ENCODE measurements around the gene CDHR2. TPM values are rescaled to one million over a fixed set of nuclear protein-coding genes. Genes with fewer than 3 reads are reported as not detected.

CDHR2 gene
- total RNA-seq, 1 experiment from 2014 or later: 0.10 TPM

- no TSS peak for BruUV-seq (replicated peaks)
Measured at GRCh38 chr5:176596689-176597416, 47.7 kb downstream of the CDHR2 start.

More at GRCh38 chr5:176596689-176597416, 47.7 kb downstream of the CDHR2 start:
- POLR2A ChIA-PET: no interaction called here
- Histone ChIP-seq H3K9me3 (ENCODE audit: control insufficient read depth in 1 of 2, insufficient read depth in 1 of 2, low read depth in 1 of 2, low read length in 2 of 2) (peaks cover 0 to 5% of the 10 kb centered on the region in 2 experiments; a peak in 1 of 4 replicates), H3K79me2 (ENCODE audit: insufficient read depth, low read length) (peaks cover 7% of the 10 kb centered on the region; the same call in 1 of the 2 replicates), H3K9ac (ENCODE audit: low read length) (no peak overlapping the region), H3K9me2 (ENCODE audit: insufficient read depth) (no peaks in the 10 kb centered on the region), H4K20me1 (ENCODE audit: insufficient read depth) (no peaks in the 10 kb centered on the region), H2AFZ (ENCODE audit: low read depth, low read length, poor library complexity, severe bottlenecking) (no peak overlapping the region), H3K27me3 (ENCODE audit: insufficient read depth, low read length) (no peaks in the 10 kb centered on the region), H3K4me1 (ENCODE audit: control insufficient read depth in 1 of 2, insufficient read depth in 2 of 2, low read length in 2 of 2) (no peaks in the 10 kb centered on the region), H3K27ac (ENCODE audit: low read depth, low read length) (no peak overlapping the region), H3K4me2 (ENCODE audit: low read length) (no peak overlapping the region), H3K4me3 (replicated peaks in 1 of 2; ENCODE audit: low read depth in 1 of 2, low read length in 2 of 2) (no peak overlapping the region), H3K36me3 (ENCODE audit: control insufficient read depth in 1 of 2, insufficient read depth in 2 of 2, low read length in 2 of 2) (peaks cover 5 to 11% of the 10 kb centered on the region in 2 experiments; a peak in 3 of 4 replicates)
- CTCF ChIA-PET: no interaction called here
- ATAC-seq: no peak
- intact Hi-C loops (cut with micrococcal nuclease): no loop called here
- DNase-seq (ENCODE audit: low read depth, low spot score): no peak
- RAD21 ChIA-PET (ENCODE audit: low non-redundant PET in 1 of 2, low total read pairs in 2 of 2, uncharacterized antibody in 2 of 2, unreplicated experiment in 2 of 2): no interaction called here
- no peak for TF ChIP-seq SIN3A (IDR thresholded peaks at IDR 0.05; ENCODE audit: low read depth)
- no peak for TF ChIP-seq EZH2phosphoT487 (IDR thresholded peaks at IDR 0.05; ENCODE audit: borderline replicate concordance)
- TF ChIP-seq RAD21 (IDR thresholded peaks at IDR 0.05; ENCODE audit: low read depth): no peak
- TF ChIP-seq ZNF274 (IDR thresholded peaks at IDR 0.05; ENCODE audit: low read depth, low read length): no peak
- TF ChIP-seq SRF (IDR thresholded peaks at IDR 0.05; ENCODE audit: low read depth): no peak
- no peak for TF ChIP-seq JUND (IDR thresholded peaks at IDR 0.05)
- TF ChIP-seq POLR2A (IDR thresholded peaks at IDR 0.05; ENCODE audit: borderline replicate concordance, extremely low read depth, insufficient read depth, insufficient read length): no peak
- TF ChIP-seq MAX (IDR thresholded peaks at IDR 0.05): no peak
- no peak for TF ChIP-seq ELF1 (IDR thresholded peaks at IDR 0.05; ENCODE audit: borderline replicate concordance, low read depth)
- TF ChIP-seq CTCF (IDR thresholded peaks at IDR 0.05 in 2 of 3, conservative IDR thresholded peaks at IDR 0.05 in 1 of 3; ENCODE audit: borderline replicate concordance in 1 of 3, insufficient read depth in 1 of 3, low read depth in 2 of 3, low read length in 2 of 3): no peak
- TF ChIP-seq ZBTB33 (IDR thresholded peaks at IDR 0.05; ENCODE audit: extremely low read depth, insufficient replicate concordance, low read length): no peak

Data from HCT116 (cell line).